Activated effector memory CD4-positive, alpha-beta T cell treated with anti-CD3 and anti-CD28 coated beads, Interleukin-2, amount 50 U/mL, for 16 hours (primary cell): Measurements from ENCODE around the gene ERCC1.
A peak's percentile ranks its signal among the peaks of the same experiment; 100 is the strongest.

Experiments
- DNase-seq: peaks from one replicate; pipeline ENCODE4 v3.0.0-alpha.2; 2020

The ERCC1 gene

DNA sequence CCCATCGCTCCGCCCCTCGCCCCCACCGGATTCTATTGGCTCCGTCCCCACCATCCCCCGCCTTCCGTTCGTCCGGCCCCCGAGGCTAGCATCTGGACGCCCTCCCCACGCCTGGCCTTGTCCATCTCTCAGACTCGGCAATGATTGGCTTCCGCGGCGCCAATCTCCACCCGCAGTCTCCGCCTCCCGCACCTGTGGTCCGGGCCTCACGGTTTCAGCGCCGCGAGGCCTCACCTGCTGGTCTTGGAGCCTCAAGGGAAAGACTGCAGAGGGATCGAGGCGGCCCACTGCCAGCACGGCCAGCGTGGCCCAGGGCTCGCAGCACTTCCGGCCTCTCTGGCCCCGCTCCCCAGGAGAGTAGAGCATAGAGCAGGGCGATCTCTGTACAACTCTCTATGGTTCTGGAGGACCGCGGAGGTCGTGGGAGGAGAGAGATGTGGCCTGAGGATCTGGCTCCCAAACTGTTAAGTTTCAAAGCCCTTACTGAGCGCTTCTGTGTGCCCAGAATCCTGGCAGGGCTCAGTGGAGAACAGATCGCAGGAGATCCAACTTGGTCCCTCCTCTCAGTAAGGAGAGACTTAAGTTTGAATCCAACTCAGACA, at the start of gene ERCC1:
Gene ERCC1 (minus strand): TSS at position 329 of the 602 bp plus-strand sequence. CDS start 543 bp downstream, outside the sequence.
- peak; percentile 93 for DNase-seq

DNA sequence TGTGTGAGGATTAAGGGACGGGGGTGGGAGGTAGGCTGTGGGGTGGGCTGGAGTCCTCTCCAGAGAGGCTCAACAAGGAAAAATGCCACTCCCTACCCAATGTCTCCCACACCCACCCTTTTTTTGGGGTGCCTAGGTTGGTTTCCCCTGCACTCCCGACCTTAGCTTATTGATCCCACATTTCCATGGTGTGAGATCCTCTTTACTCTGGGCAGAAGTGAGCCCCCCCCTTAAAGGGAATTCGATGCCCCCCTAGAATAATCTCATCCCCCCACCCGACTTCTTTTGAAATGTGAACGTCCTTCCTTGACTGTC, 49.6 kb upstream of the ERCC1 start:
- DNase-seq = no peak

DNA sequence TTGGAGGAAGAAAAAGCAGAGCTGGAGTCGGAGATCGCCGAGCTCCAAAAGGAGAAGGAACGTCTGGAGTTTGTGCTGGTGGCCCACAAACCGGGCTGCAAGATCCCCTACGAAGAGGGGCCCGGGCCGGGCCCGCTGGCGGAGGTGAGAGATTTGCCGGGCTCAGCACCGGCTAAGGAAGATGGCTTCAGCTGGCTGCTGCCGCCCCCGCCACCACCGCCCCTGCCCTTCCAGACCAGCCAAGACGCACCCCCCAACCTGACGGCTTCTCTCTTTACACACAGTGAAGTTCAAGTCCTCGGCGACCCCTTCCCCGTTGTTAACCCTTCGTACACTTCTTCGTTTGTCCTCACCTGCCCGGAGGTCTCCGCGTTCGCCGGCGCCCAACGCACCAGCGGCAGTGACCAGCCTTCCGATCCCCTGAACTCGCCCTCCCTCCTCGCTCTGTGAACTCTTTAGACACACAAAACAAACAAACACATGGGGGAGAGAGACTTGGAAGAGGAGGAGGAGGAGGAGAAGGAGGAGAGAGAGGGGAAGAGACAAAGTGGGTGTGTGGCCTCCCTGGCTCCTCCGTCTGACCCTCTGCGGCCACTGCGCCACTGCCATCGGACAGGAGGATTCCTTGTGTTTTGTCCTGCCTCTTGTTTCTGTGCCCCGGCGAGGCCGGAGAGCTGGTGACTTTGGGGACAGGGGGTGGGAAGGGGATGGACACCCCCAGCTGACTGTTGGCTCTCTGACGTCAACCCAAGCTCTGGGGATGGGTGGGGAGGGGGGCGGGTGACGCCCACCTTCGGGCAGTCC, 49.0 kb upstream of the ERCC1 start:
- DNase-seq = peak; percentile 80

DNA sequence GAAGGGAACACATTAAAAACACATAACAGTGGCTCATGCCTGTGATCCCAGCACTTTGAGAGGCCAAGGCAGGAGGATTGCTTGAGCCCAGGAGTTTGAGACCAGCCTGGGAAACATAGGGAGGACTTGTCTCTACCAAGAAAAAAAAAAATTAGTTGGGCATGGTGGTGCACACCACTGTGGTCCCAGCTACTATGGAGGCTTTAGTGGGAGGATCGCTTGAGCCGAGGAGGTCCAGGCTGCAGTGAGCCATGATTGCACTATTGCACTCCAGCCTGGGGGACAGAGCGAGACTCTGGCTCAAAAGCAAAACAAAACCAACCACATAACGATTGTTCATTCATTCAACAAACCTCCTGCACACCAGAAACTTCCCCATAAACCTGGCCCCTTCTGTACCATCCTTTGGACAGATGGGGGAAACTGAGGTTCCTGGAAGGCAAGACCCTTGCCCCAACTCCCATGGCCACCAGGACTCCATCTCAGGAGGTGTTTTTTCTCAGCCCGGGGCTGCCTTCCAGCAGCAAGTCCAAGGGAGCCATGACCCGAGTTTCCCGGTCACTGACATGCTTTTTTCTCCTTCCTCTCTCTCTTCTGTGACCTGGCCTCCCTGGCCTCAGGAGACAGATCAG, 48.3 kb upstream of the ERCC1 start:
- DNase-seq = peak; percentile 72

DNA sequence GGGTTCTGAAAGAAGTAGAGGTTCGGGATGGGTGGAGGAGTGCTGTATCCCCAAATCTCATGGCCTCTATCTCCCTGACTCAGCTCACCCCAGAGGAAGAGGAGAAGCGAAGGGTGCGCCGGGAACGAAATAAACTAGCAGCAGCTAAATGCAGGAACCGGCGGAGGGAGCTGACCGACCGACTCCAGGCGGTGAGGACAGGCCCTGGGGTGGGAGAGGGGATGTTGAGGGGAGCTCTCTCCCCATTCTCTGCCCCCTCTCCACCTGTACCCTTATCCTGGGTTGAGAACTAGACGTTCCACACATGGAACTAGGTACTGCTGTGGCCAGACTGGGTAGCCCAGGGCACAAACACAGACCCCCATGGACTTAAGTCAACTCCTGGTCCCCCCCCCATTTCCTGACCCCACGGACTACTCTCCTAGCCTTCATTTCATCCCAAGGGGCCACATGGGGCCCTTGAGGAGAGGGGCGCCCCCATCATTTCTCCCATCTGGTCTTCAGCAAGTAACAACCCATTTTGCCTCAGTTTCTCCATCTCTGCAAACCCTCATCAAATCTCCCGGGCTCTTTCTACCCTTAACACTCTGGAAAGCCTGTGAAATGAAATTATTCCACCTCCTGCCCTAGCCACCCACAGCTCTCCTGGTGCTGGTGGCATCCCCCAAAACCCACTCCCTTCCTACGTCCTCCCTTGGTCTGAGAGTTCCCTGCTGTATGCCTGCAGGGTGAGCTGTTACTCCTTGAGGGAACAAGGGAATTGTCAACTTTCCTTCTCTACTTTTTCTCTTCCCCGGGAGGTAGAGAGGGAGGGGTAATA, 47.6 kb upstream of the ERCC1 start:
- DNase-seq = no peak

DNA sequence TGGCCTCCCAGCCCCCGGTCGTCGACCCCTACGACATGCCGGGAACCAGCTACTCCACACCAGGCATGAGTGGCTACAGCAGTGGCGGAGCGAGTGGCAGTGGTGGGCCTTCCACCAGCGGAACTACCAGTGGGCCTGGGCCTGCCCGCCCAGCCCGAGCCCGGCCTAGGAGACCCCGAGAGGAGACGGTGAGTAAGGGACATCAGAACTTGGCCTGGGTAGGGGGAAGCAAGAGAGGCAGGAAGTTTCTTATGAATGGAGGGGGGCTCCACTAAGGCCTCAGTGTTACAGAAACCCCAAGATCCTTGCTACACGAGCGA, 47.0 kb upstream of the ERCC1 start:
- DNase-seq = no peak

DNA sequence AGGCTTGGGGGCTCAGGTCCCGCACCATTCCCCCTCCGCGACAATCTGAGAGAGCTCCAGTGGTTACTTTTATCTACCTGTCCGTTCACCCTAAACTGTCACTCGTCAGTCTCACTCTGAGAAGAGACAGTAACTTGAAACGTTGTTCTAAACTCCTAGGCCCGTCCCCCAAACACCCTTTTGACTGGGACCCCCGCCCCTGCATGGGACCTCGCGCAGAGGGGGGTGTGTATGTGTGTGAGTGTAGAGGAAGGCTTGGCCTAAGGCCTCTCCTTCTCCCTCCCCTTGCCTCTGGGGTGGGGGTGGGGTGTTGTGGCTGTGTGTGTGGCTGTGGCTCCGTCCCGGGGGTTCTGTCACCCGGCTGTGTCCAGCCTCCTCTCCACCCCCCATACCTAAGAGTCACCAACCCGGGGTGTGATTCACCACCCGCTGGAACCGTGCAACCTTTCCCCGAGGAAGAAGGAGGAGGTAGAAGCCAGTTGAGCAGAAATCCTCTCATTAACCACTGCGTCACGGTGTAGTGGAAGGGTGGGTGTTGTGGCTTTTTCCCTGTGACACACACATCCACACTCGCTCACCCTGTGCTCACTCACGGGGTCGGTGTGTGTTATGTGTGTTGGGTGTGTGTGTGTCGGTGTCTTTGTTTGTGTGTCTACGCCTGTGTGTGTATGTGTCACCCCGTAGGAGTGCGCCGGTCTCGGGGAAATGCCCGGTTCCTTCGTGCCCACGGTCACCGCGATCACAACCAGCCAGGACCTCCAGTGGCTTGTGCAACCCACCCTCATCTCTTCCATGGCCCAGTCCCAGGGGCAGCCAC, 46.4 kb upstream of the ERCC1 start:
- DNase-seq = peak; percentile 81

DNA sequence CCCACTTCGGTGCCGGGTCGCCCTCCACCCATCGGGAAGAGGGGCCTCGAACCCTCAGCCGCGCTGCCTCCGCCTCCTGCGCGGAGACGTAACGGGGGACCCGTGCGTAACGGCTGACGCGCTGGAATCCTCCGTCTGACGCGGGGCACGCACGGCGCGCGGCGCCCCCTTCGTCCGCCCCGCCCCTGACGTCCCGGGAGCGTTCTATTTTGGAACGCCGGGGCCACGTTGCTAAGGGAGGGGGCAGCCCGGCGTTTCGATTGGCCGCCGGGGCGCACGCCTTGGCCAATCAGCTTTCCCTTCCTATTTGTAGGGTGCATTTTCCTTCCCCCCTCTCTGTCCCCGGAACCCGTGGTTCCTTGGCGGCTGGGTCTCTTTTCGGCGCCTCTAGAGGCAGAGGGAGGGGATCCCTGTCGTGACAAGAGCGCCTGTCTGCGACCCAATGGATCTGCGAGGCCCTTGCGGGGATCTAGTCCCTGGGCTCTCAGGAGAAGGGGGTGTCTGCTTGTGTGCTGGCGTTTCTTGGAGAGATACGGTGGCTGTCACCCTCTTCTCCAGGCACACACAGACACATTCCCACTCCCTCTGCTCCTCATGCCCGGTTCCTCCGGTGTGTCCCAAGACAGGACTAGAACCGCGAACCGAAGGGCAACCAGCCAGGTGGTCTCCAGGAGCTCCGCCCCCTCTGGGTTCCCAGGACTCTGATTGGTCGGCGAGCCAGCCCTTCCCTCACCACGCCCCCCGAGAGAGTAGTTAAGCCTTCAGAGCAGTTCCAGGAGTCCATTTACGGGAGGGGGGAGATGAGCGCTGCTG, 45.6 kb upstream of the ERCC1 start:
- DNase-seq = peak; percentile 97

DNA sequence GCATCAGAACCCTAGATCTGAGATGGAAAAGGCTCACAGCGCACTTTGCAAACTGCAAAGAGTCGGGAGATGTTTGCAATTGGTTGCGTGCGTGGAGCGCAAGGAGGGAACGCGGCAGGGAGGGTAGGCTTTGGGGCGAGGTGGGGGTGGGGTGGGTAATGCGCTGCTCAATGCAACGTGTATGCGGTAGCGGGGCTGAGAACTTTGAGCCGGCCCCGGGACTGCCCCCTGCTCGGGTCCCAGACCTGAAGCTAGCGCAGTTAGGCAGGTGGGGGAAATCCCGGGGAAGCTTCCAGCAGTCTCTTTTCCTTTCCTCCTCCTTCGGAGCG, 45.0 kb upstream of the ERCC1 start:
- DNase-seq = no peak

DNA sequence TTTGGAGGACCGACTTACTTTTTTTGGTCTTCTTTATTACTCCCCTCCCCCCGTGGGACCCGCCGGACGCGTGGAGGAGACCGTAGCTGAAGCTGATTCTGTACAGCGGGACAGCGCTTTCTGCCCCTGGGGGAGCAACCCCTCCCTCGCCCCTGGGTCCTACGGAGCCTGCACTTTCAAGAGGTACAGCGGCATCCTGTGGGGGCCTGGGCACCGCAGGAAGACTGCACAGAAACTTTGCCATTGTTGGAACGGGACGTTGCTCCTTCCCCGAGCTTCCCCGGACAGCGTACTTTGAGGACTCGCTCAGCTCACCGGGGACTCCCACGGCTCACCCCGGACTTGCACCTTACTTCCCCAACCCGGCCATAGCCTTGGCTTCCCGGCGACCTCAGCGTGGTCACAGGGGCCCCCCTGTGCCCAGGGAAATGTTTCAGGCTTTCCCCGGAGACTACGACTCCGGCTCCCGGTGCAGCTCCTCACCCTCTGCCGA, 44.5 kb upstream of the ERCC1 start:
- no peak for DNase-seq

DNA sequence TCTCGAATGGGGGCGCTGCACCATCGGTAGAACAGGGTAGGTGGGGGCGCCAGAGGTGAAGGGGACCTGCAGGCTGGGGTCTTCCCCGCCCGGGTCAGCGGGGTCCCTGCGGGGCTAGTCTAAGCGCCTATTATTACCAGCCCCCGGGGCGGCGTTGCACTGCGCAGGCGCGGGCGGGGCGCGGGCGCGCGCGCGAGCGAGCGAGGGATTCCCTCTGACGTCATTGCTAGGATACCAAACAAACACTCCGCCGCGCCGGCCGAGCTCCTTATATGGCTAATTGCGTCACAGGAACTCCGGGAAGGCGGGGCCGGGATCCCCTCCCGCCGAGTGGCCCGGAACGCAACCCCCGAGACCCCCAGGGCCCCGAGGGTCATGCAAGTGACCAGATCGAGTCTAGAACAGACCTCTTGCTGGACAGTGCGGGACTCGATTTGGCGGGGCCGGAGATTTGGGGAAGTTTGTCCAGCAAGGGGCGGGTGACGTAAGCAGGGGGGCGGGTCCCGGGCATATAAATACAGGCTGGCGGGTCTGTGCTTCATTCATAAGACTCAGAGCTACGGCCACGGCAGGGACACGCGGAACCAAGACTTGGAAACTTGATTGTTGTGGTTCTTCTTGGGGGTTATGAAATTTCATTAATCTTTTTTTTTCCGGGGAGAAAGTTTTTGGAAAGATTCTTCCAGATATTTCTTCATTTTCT, 43.9 kb upstream of the ERCC1 start, which contains the start of gene FOSB:
Gene FOSB (plus strand): TSS at position 541 of the 703 bp plus-strand sequence. CDS start 591 bp downstream, outside the sequence.
- peak; percentile 98 for DNase-seq

DNA sequence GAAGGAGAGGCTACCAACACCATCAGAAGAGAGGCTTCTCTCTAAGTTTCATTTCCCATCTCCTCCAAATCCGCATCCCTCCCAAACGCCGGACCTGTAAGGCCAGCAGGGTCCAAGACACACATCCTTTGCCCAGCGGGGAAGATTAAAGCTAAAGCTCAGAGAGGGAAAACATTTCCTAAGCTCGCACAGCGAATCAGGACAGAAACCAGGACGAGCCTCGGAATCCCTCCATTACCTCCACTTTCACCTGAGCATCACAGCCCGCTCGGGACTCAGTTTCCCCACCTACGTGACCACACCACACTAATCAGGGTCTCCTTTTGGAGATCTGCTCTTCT, 43.4 kb upstream of the ERCC1 start:
- DNase-seq = no peak

DNA sequence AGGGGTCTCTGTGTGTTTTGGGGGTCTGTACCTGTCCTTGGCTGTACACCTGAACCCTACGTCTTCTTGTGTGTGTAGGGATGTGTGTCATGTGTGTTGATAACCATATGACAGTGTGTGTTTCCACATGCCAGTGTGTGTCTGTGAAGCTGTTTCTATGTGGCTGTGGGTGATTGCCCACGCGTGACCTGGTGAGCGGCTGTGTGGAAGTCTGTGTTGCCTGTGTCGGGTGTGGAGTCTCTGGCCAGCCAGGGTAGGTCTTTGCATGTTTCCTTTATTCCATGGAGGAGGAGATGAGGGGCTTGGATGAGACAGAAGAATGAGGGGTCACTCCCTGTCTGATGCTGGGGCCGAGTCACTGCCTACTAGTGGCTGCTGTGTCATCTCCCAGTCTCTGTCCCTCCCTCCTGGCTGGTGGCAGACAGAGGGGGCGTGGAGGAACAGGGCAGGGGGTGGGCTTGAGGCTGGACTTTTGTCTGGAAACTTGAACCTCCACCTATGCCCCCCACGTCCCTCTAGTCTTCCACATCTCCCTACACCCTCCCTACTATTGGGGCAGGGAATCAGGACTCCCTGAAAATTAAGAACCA, 41.2 kb upstream of the ERCC1 start:
- DNase-seq = no peak

DNA sequence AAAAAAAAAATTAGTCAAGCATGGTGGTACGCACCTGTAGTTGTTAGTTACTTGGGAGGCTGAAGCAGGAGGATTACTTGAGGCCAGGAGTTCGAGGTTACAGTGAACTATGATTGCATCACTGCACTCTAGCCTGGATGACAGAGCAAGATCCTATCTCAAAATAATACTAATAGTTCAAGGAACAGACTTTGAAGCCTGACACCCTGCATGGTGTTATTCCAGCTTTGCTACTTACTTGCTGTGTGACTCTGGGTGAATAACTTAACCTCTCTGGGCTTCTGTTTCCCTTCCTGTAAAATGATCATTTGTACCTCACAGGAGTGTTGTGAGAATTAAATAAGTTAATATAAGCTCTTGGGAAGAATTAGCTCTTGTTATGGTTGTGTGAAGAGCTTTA, 40.6 kb upstream of the ERCC1 start:
- no peak for DNase-seq

DNA sequence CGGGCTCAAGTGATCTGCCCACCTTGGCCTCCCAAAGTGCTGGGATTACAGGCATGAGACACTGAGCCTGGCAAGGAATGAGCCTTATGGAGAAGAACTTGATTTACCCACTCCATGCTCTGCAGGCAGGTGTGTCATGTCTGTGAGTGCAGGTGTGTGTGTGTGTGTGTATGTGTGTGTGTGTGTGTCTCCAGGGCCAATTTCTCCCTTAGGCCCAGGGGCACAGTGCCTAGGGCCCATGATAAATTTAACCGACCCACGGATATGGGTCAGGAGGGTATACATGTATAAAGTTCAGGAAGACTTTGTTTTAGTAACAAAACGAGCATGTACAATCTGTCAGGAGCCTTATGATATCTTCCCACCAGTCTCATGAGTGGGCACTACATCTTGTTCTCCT, 39.5 kb upstream of the ERCC1 start:
- DNase-seq = no peak

DNA sequence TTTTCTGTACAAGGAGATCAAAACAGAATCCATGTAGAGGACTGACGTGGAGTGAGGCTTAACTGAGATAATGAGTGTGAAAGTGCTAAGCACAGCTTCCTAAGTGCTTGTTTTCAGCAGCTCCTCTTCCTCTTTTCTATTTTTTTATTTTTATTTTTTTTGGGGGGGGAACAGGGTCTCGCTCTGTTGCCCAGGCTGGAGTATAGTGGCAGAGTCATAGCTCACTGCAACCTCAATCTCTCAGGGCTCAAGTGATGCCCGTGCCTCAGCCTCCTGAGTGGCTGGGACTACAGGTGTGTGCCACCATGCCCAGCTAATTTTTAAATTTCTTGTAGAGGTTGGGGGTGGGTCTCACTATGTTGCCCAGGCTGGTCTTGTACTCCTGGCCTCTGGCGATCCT, 38.5 kb upstream of the ERCC1 start:
- DNase-seq = no peak

DNA sequence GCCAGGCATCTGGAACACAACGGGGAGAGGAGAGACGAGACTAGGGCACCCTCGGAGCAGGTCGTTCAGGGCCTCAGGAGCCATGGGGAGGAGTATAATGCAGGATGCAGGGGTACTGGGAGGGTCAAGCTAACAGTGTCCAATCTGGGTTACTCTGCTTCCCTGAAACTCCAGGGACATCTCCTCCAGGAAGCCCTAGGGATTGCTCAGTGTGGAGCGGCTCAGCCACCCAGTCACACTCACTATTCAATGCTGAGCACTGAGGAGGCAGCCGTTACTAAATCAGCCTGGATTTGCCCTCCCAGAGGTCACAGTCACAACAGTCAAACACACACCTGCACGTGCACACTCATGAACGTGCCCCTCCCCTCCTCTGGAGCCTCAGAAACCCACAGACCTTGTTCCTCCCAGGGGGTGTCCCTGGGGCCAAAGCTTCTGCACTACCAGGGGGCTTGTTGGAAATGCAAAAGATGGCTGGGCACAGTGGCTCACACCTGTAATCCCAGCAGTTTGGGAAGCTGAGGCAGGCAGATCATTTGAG, 37.2 kb upstream of the ERCC1 start:
- DNase-seq = no peak

DNA sequence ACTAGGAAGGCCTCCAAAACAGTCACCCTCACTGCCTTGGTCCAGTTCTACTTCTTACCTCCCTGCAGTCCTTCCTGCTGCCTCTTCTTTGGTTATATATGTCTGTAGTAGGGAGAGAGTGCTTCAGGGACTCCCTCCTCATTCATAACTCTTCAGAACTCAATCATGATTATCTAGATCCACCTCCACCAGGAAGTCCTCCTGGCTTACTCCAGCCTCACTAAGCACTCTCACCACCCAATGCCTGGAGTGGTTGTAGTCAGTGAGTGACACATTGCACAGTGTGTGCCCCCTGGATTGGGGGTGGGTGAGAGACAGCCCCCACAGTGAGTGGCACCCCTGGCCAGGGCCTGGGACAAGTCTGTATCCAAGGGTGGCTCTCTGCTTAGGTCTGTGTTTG, 34.1 kb upstream of the ERCC1 start:
- no peak for DNase-seq

DNA sequence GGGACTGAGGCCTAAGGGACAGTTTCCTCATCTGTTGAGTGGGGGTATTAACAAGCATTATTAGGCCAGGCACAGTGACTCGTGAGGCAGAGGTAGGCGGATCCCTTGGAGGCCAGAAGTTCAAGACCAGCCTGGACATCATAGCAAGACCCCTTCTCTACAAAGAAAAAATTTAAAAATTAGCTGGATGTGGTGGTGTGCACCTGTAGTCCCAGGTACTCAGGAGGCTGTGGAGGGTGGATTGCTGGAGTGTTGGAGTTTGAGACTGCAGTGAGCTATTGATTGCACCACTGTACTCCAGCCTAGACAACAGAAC, 32.7 kb upstream of the ERCC1 start:
- DNase-seq = no peak

DNA sequence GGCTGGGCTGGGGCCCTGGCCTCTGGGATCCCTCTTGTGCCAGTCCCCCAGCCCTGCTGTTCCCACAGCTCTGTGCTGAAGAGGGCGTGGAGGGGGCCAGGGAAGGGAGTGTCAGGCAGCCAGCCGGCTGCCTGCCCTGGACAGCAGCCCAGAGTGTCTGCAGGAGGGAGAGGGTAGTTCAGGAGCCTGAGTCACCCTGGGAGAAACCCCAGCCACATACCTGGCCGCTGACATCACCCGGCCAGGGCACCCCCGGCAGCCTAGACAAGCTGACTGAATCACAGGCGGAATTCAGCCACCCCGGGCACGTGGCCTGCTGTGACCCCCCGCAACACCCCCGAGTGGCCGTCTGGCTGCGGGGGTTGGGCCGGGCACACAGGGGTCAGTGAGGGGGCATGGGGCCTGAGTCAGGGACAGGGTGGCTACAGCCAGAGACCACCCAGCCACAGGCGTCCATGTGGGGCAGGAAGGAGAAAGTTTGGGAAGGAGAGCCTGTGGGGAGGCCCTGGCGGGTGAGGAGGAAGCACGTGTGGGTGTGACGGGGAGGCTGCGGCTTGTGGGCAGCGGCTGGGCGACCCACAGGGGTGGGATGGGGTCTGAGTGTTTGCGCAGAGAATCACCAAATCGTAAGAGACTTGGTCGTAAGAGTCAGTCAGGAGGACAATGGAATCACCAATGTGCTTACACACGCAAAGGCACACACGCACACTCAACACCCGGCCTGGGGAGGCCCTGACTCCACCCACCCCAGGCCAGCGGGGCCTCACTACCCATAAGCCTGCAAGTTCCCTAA, 32.2 kb upstream of the ERCC1 start:
- DNase-seq = peak; percentile 87
